HG03558 (cell line): ENCODE measurements around the gene KIR2DL3.
"Not testable (repeated sequence)": the region's sequence is repeated elsewhere in the genome, so short reads cannot be mapped to it uniquely, and the experiment has no call there.

Experiments used
- ATAC-seq: cut with Tn5 transposase; IDR thresholded peaks from one replicate; pipeline ENCODE4 v1.9.1; 2021; ENCODE audit warnings: moderate number of reproducible peaks; ENCODE audit not compliant: unreplicated experiment; ENCODE audit errors: extremely low read depth

KIR2DL3 gene

GRCh38 chr19:54786091-54786723, 47.9 kb downstream of the KIR2DL3 start:
- not testable (repeated sequence) for ATAC-seq

DNA sequence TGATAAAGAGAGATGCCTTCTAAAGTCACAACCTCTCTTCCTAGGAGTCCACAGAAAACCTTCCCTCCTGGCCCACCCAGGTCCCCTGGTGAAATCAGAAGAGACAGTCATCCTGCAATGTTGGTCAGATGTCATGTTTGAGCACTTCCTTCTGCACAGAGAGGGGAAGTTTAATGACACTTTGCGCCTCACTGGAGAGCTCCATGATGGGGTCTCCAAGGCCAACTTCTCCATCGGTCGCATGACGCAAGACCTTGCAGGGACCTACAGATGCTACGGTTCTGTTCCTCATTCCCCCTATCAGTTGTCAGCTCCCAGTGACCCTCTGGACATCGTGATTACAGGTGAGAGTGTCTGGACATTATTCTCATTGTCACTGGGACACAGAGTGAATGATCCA, 49.8 kb downstream of the KIR2DL3 start:
- ATAC-seq = not testable (repeated sequence)

DNA sequence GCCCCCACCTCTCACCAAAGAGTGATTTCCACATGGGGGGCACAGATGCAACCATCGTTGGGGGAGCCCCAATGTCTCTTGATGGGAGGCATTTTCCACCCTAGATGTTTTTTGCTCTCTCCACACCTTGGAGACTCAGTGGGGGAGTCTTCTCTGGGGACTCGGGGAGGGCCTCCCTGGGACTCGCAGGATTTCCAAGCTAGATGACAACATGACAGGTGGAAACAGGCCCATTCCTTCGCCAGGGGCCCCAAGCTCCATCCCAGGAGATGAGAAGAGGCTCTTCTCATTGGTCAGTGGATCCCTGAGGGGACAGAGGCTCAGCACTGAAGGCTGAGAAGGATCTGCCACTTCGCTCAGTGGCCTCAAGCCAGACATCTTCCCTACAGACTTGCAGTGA, 52.4 kb downstream of the KIR2DL3 start:
- no peak for ATAC-seq

DNA sequence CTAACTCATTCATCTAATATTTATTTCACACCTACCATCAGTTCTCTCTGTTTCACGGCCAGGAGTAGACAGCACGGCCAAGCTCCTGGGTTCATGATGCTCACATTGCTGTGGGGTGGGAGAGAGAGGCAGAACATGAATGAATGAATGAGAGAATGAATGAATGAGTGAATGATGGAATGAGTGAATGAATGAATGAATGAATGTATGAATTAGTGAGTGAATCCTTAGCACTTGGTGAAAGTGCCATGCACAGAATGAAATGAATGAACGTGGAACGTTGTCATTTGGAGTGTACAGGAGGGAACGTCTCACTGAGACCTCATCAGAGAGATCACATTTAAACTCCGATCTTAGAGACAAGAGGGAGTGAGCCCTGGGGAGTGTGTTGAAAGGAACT, 53.2 kb downstream of the KIR2DL3 start:
- no peak for ATAC-seq

DNA sequence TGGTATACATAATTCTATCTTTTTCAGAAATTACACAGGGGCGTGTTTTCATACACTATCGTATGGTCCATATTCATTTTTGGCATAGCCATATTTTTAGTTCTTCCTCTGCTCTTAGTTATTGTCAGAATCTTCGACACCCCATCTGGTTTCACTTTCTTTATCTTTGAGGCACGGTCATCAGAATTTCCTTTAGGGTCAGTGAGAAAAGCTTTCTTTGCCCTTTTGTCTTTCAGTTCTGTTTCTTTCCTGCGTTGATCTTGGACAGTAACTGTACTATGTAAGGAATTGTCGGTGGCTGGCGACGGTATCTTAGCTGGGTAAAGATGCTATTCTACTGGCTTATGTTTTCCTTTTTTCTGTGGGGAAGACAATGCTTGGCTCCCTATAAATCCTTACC, 54.5 kb downstream of the KIR2DL3 start:
- ATAC-seq = no peak

- ATAC-seq = no peak
Observed at GRCh38 chr19:54795758-54796157, 57.4 kb downstream of the KIR2DL3 start.
